ENCODE data around the gene REPS1.

REPS1 gene

DNA sequence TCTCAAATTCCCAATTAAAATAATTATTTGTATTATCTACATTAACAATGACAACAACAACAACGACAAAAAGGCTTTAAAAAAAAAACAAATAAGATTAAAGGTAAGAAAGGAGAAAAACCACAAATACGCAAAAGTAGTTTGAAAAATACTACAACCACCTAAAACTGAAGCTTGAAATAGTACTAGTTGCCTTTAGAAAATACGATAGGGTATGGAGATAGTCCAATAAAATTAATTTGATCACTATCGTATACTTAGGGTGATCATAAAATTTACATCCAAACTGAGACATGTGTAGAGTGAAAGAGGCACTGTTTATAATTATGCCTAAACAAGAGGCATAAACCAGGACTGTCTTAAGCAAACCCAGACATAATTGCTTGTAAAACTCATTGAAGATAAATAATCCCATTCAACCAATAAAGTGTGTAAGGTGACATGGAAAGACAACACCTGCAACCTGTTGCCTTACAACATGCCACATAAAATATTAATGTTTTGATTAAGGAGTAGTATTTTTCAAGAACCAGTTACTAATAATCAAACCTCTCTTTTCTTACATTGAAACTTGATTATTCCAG is 22.7 kb downstream of the REPS1 start:
- no peak for DNase-seq (ENCODE audit: low spot score)
- in situ Hi-C loops (cut with MboI; ENCODE audit: low sequenced_read_pairs, unreplicated experiment): no loop called here
- TF ChIP-seq, protein P1, sequence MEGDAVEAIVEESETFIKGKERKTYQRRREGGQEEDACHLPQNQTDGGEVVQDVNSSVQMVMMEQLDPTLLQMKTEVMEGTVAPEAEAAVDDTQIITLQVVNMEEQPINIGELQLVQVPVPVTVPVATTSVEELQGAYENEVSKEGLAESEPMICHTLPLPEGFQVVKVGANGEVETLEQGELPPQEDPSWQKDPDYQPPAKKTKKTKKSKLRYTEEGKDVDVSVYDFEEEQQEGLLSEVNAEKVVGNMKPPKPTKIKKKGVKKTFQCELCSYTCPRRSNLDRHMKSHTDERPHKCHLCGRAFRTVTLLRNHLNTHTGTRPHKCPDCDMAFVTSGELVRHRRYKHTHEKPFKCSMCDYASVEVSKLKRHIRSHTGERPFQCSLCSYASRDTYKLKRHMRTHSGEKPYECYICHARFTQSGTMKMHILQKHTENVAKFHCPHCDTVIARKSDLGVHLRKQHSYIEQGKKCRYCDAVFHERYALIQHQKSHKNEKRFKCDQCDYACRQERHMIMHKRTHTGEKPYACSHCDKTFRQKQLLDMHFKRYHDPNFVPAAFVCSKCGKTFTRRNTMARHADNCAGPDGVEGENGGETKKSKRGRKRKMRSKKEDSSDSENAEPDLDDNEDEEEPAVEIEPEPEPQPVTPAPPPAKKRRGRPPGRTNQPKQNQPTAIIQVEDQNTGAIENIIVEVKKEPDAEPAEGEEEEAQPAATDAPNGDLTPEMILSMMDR (IDR thresholded peaks at IDR 0.05; ENCODE audit: borderline replicate concordance, control extremely low read depth, extremely low read depth, insufficient read depth, missing control alignments): no peak

DNA sequence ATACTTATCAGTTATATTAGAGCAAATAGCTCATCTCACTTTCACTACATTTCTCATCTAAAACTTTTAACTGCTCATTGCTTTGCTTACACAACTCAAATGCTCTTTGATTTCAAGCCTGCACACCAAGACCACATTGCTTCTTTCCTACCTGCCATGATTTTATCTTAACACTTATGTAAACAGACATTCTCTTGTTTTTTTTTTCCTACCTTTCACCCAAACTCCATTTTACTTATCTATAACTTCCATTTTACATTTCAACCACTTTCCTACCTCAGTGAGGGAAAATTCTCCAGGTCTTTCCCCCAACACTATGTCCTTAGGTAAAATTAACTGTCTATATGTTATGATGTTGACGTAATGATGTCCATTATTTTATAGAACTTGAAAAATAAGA is 24.0 kb downstream of the REPS1 start:
- no peak for DNase-seq (ENCODE audit: low spot score)
- TF ChIP-seq, protein P1 (IDR thresholded peaks at IDR 0.05; ENCODE audit: borderline replicate concordance, control extremely low read depth, extremely low read depth, insufficient read depth, missing control alignments): no peak
- in situ Hi-C loops (cut with MboI; ENCODE audit: low sequenced_read_pairs, unreplicated experiment): no loop called here

DNA sequence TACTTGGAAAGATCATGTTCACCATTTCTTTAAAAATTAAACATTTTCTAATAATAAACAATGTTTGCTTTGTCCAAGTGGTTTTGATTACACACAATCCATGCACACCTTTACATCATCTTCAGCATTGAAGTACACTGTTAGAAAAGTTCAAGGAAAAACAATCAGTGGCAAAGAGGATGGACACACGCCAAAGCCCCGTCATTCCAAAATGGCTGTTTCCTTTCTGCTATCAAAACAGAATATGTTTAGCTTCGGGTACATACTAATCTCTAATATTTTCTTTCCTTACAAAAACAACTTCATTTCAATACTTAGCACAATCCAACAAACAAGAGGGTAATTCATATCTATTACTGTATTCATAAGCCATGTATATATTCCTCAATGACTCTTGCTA is 24.5 kb downstream of the REPS1 start:
- TF ChIP-seq, protein P1 (IDR thresholded peaks at IDR 0.05; ENCODE audit: borderline replicate concordance, control extremely low read depth, extremely low read depth, insufficient read depth, missing control alignments): no peak
- in situ Hi-C loops (cut with MboI; ENCODE audit: low sequenced_read_pairs, unreplicated experiment): no loop called here
- DNase-seq (ENCODE audit: low spot score): no peak

DNA sequence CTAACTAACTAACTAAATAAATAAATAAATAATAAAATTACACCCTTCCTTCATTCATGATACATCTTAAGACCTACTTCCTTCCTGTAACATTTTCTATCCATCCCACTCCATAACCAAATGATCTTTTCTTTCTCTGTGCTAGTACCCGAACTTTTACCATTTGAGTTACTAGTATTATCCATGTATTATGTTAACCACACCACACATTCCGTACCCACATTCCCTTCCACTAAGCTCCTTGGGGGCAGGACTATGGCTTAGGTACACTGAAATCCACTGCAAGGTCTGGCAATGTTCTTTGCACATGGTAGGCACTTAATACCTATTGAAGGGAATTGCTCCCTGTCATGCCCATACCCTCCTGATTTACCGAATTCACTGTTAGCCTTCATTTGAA is 24.9 kb downstream of the REPS1 start:
- TF ChIP-seq, protein P1 (IDR thresholded peaks at IDR 0.05; ENCODE audit: borderline replicate concordance, control extremely low read depth, extremely low read depth, insufficient read depth, missing control alignments): no peak
- in situ Hi-C loops (cut with MboI; ENCODE audit: low sequenced_read_pairs, unreplicated experiment): no loop called here
- DNase-seq (ENCODE audit: low spot score): no peak

DNA sequence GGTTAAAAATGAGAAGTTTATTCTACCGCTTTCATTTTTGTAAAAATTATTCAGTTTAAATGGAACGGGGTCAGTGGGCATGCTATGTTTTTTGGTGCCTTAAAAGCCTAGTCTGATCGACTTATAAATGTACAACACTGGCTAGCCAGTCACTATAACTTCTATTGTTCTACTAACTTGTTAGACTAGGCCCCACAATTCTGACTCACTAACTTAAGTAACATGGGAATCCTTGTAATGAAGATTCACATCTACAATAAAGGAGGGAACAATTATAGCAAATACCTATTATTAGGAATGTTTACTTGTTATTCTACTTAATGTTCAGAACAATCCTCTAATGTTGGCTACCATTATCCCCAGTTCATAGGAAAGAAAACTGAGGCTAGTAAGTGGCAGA is 28.5 kb downstream of the REPS1 start:
- no peak for DNase-seq (ENCODE audit: low spot score)
- TF ChIP-seq, protein P1 (IDR thresholded peaks at IDR 0.05; ENCODE audit: borderline replicate concordance, control extremely low read depth, extremely low read depth, insufficient read depth, missing control alignments): no peak
- in situ Hi-C loops (cut with MboI; ENCODE audit: low sequenced_read_pairs, unreplicated experiment): no loop called here

DNA sequence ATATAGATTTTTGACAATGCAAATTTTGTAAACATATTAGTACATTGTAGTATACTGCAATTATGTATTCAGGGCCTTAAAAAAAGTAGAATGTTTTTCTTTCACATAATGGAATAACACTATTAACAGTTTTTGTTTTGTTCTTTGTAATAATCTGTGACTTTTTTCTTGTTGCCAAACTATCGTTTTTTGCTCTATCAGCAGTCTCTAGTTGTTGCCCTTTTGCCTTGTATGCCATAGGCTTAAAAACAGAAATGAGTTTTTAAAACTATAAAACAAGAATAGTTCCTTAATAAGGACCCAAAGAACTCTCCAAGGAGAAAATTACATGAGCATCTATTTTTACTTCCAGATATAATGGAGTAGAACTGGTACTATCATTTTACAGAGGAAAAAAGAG is 29.5 kb downstream of the REPS1 start:
- TF ChIP-seq, protein P1 (IDR thresholded peaks at IDR 0.05; ENCODE audit: borderline replicate concordance, control extremely low read depth, extremely low read depth, insufficient read depth, missing control alignments): no peak
- DNase-seq (ENCODE audit: low spot score): no peak
- in situ Hi-C loops (cut with MboI; ENCODE audit: low sequenced_read_pairs, unreplicated experiment): no loop called here
